Measurements from ENCODE around the gene OARD1.
A peak's percentile ranks its signal among the peaks of the same experiment; 100 is the strongest.

The OARD1 gene

GRCh38 chr6:41075651-41076626, 3.8 kb upstream of the OARD1 start:
- DNase-seq (ENCODE audit: low read depth in 3 of 3, low spot score in 1 of 3) = no peak

- no peak for DNase-seq (ENCODE audit: low read depth in 3 of 3, low spot score in 1 of 3)
Measured at GRCh38 chr6:41074692-41075436, 2.7 kb upstream of the OARD1 start.

GRCh38 chr6:41073968-41074691, 2.0 kb upstream of the OARD1 start:
- DNase-seq (ENCODE audit: low read depth in 3 of 3, low spot score in 1 of 3) = no peak

- DNase-seq (ENCODE audit: low read depth in 3 of 3, low spot score in 1 of 3) = peak; percentile 57 to 64 (median 64)
Measured at GRCh38 chr6:41073203-41073967, 1.2 kb upstream of the OARD1 start.

- peak in 1 of 3 donors; percentile 99 for DNase-seq (ENCODE audit: low read depth in 3 of 3, low spot score in 1 of 3)
Measured at GRCh38 chr6:41072836-41073202, 663 bp upstream of the OARD1 start, which contains the start of gene NFYA. TSS of gene NFYA (plus strand) at chr6:41072974. CDS start at chr6:41079090, 6,116 bp downstream.

- peak in 1 of 3 donors; percentile 25 for DNase-seq (ENCODE audit: low read depth in 3 of 3, low spot score in 1 of 3)
Measured at GRCh38 chr6:41071501-41071922, 644 bp downstream of the OARD1 start.

- peak; percentile 9 to 51 (median 22) for DNase-seq (ENCODE audit: low read depth in 3 of 3, low spot score in 1 of 3)
Measured at GRCh38 chr6:41066867-41067304, 5.3 kb downstream of the OARD1 start.

- no peak for DNase-seq (ENCODE audit: low read depth in 3 of 3, low spot score in 1 of 3)
Measured at GRCh38 chr6:41065550-41066026, 6.6 kb downstream of the OARD1 start.

- no peak for DNase-seq (ENCODE audit: low read depth in 3 of 3, low spot score in 1 of 3)
Measured at GRCh38 chr6:41064841-41065240, 7.3 kb downstream of the OARD1 start.

GRCh38 chr6:41063884-41064285, 8.3 kb downstream of the OARD1 start:
- no peak for DNase-seq (ENCODE audit: low read depth in 3 of 3, low spot score in 1 of 3)

- no peak for DNase-seq (ENCODE audit: low read depth in 3 of 3, low spot score in 1 of 3)
Measured at GRCh38 chr6:41062056-41062455, 10.1 kb downstream of the OARD1 start.

GRCh38 chr6:41061196-41061726, 10.9 kb downstream of the OARD1 start:
- DNase-seq (ENCODE audit: low read depth in 3 of 3, low spot score in 1 of 3) = no peak

- DNase-seq (ENCODE audit: low read depth in 3 of 3, low spot score in 1 of 3) = no peak
Measured at GRCh38 chr6:41059556-41059955, 12.6 kb downstream of the OARD1 start.

- no peak for DNase-seq (ENCODE audit: low read depth in 3 of 3, low spot score in 1 of 3)
Measured at GRCh38 chr6:41058783-41059181, 13.4 kb downstream of the OARD1 start.

GRCh38 chr6:41056768-41057490, 15.2 kb downstream of the OARD1 start:
- no peak for DNase-seq (ENCODE audit: low read depth in 3 of 3, low spot score in 1 of 3)

GRCh38 chr6:41055149-41055548, 17.0 kb downstream of the OARD1 start:
- no peak for DNase-seq (ENCODE audit: low read depth in 3 of 3, low spot score in 1 of 3)

GRCh38 chr6:41054511-41054910, 17.6 kb downstream of the OARD1 start:
- DNase-seq (ENCODE audit: low read depth in 3 of 3, low spot score in 1 of 3) = no peak

- no peak for DNase-seq (ENCODE audit: low read depth in 3 of 3, low spot score in 1 of 3)
Measured at GRCh38 chr6:41053041-41053440, 19.1 kb downstream of the OARD1 start, which contains the start of gene APOBEC2. TSS of gene APOBEC2 (plus strand) at chr6:41053202. CDS start at chr6:41053348, 146 bp downstream.

- DNase-seq (ENCODE audit: low read depth in 3 of 3, low spot score in 1 of 3) = no peak
Measured at GRCh38 chr6:41051873-41052272, 20.3 kb downstream of the OARD1 start.

Data from stimulated activated CD4-positive, alpha-beta T cell treated with anti-CD3 and anti-CD28 coated beads, TNF-alpha, amount 100 ng/mL, for 1 hour (primary cell).